ENCODE data around the gene ITM2C. TPM values are rescaled to one million over a fixed set of nuclear protein-coding genes. Genes with fewer than 3 reads are reported as not detected.

Gene ITM2C
- total and polyA plus RNA-seq, 9 of the 15 experiments (the other 6 are each of a cell fraction or from before 2014, with no cell fraction given), result 0.49 to 58.8 (median 21.5) TPM

DNA sequence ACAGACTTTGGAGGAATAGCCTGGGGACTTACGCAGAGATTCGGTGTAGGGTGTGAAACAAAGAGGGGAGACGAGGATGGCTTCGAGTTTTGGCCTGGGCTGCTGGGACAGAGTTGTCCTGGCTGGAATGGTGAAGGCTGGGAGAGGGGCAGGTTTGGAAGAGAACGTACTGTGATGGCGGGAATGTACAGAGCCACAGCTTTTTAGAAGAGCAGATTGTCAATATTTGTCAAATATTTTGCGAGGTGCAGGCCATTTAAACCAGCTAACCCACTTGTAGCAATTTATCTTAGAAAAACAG is 14.4 kb upstream of the ITM2C start:
- Histone ChIP-seq H3K4me2 (ENCODE audit: insufficient read depth, low read length) (no peak overlapping the region), H3K4me3 (no peak overlapping the region), H4K20me1 (replicated peaks; ENCODE audit: control insufficient read depth, insufficient read depth, low read length) (no peaks in the 10 kb centered on the region), H3K27ac (ENCODE audit: extremely low read depth, low read depth, low read length) (no peak overlapping the region), H2AFZ (ENCODE audit: low read depth, low read length) (no peak overlapping the region), H3K9ac (ENCODE audit: insufficient read depth in 1 of 2, low read depth in 2 of 2, low read length in 2 of 2) (no peak overlapping the region), H3K9me1 (ENCODE audit: control insufficient read depth, insufficient read depth, low read length) (no peaks in the 10 kb centered on the region), H3K36me3 (ENCODE audit: control insufficient read depth, insufficient read depth, low read length) (no peaks in the 10 kb centered on the region), H3K9me3 (replicated peaks; ENCODE audit: control insufficient read depth, insufficient read depth, low read depth, low read length) (no peaks in the 10 kb centered on the region), H3K4me1 (replicated peaks in 1 of 2; ENCODE audit: control insufficient read depth in 2 of 2, insufficient read depth in 2 of 2, low read length in 2 of 2) (peaks cover 0 to 14% of the 10 kb centered on the region in 2 experiments; a peak in 2 of 5 replicates), H3K79me2 (ENCODE audit: control insufficient read depth, insufficient read depth, low read length) (no peaks in the 10 kb centered on the region), H3K27me3 (ENCODE audit: control insufficient read depth in 2 of 2, insufficient read depth in 2 of 2, low read length in 2 of 2) (peaks cover 0 to 8% of the 10 kb centered on the region in 2 experiments; a peak in 2 of 5 replicates)
- ATAC-seq (no peak), FAIRE-seq (no peak), DNase-seq (ENCODE audit: extremely low read depth in 1 of 4, low spot score in 3 of 4) (no peak)
- in situ Hi-C loops (cut with MboI), result no loop called here
- WGBS (ENCODE audit: insufficient coverage, low coverage, missing lambda C conversion rate), result 13% methylated on average over 5 of the region's 7 CpGs
- CTCF ChIA-PET (ENCODE audit: low intra/inter-chr PET ratio), result no interaction called here
- TF ChIP-seq SMARCA5 (IDR thresholded peaks at IDR 0.05) (no peak), ZNF766 (CRISPR knock-in tag; conservative IDR thresholded peaks at IDR 0.05) (no peak), TCF3 (CRISPR knock-in tag; IDR thresholded peaks at IDR 0.05) (no peak), ZNF324 (CRISPR knock-in tag; IDR thresholded peaks at IDR 0.05) (no peak)
- TF ChIP-seq, protein P1, sequence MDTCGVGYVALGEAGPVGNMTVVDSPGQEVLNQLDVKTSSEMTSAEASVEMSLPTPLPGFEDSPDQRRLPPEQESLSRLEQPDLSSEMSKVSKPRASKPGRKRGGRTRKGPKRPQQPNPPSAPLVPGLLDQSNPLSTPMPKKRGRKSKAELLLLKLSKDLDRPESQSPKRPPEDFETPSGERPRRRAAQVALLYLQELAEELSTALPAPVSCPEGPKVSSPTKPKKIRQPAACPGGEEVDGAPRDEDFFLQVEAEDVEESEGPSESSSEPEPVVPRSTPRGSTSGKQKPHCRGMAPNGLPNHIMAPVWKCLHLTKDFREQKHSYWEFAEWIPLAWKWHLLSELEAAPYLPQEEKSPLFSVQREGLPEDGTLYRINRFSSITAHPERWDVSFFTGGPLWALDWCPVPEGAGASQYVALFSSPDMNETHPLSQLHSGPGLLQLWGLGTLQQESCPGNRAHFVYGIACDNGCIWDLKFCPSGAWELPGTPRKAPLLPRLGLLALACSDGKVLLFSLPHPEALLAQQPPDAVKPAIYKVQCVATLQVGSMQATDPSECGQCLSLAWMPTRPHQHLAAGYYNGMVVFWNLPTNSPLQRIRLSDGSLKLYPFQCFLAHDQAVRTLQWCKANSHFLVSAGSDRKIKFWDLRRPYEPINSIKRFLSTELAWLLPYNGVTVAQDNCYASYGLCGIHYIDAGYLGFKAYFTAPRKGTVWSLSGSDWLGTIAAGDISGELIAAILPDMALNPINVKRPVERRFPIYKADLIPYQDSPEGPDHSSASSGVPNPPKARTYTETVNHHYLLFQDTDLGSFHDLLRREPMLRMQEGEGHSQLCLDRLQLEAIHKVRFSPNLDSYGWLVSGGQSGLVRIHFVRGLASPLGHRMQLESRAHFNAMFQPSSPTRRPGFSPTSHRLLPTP (IDR thresholded peaks at IDR 0.05; ENCODE audit: borderline replicate concordance, extremely low read depth, insufficient read length), result no peak
- POLR2A ChIA-PET, result no interaction called here
- BruUV-seq (replicated peaks), result no TSS peak
- intact Hi-C loops (cut with micrococcal nuclease), result no loop called here
